GDM1 (cell line): Measurements from ENCODE around the gene SLC25A26.
"Not testable (repeated sequence)": the region's sequence is repeated elsewhere in the genome, so short reads cannot be mapped to it uniquely, and the experiment has no call there.

Experiments
- DNase-seq: peaks from one replicate; lab custom pipeline; 2025; lab: John Stamatoyannopoulos, UW

The SLC25A26 gene

GRCh38 chr3:66270288-66270687 is 49.5 kb downstream of the SLC25A26 start:
- no peak for DNase-seq

- DNase-seq: no peak
Observed at GRCh38 chr3:66270701-66271100, 49.9 kb downstream of the SLC25A26 start.

GRCh38 chr3:66271231-66271630 is 50.4 kb downstream of the SLC25A26 start:
- no peak for DNase-seq

GRCh38 chr3:66272016-66272415 is 51.2 kb downstream of the SLC25A26 start:
- no peak for DNase-seq

GRCh38 chr3:66274837-66275236 is 54.0 kb downstream of the SLC25A26 start:
- DNase-seq: not testable (repeated sequence)

GRCh38 chr3:66276705-66277274 is 56.0 kb downstream of the SLC25A26 start:
- DNase-seq: peak; percentile 23

- no peak for DNase-seq
Observed at GRCh38 chr3:66279168-66279567, 58.4 kb downstream of the SLC25A26 start.

- DNase-seq: no peak
Observed at GRCh38 chr3:66280304-66280703, 59.5 kb downstream of the SLC25A26 start.

GRCh38 chr3:66291922-66292321 is 71.1 kb downstream of the SLC25A26 start:
- DNase-seq: not testable (repeated sequence)

- DNase-seq: no peak
Observed at GRCh38 chr3:66297260-66297873, 76.6 kb downstream of the SLC25A26 start.

- no peak for DNase-seq
Observed at GRCh38 chr3:66297900-66298299, 77.1 kb downstream of the SLC25A26 start.

GRCh38 chr3:66298591-66298990 is 77.8 kb downstream of the SLC25A26 start:
- no peak for DNase-seq

- DNase-seq: not testable (repeated sequence)
Observed at GRCh38 chr3:66299085-66299484, 78.3 kb downstream of the SLC25A26 start.

GRCh38 chr3:66299891-66300290 is 79.1 kb downstream of the SLC25A26 start:
- DNase-seq: no peak

- DNase-seq: no peak
Observed at GRCh38 chr3:66302288-66302687, 81.5 kb downstream of the SLC25A26 start.

GRCh38 chr3:66303491-66303901 is 82.7 kb downstream of the SLC25A26 start:
- no peak for DNase-seq

- no peak for DNase-seq
Observed at GRCh38 chr3:66304293-66304692, 83.5 kb downstream of the SLC25A26 start.

- DNase-seq: not testable (repeated sequence)
Observed at GRCh38 chr3:66306086-66306485, 85.3 kb downstream of the SLC25A26 start.

GRCh38 chr3:66306991-66307390 is 86.2 kb downstream of the SLC25A26 start:
- DNase-seq: not testable (repeated sequence)

- no peak for DNase-seq
Observed at GRCh38 chr3:66312039-66312438, 91.2 kb downstream of the SLC25A26 start.

GRCh38 chr3:66314455-66314854 is 93.7 kb downstream of the SLC25A26 start:
- DNase-seq: no peak

GRCh38 chr3:66317750-66318376 is 97.1 kb downstream of the SLC25A26 start:
- DNase-seq: no peak

- DNase-seq: no peak
Observed at GRCh38 chr3:66320390-66320789, 99.6 kb downstream of the SLC25A26 start.

GRCh38 chr3:66322436-66322835 is 101.6 kb downstream of the SLC25A26 start:
- no peak for DNase-seq
